ENCODE data around the gene THTPA. TPM values are rescaled to one million over a fixed set of nuclear protein-coding genes. Genes with fewer than 3 reads are reported as not detected.
"Not testable (repeated sequence)": the region's sequence is repeated elsewhere in the genome, so short reads cannot be mapped to it uniquely, and the experiment has no call there.

Gene THTPA
- total and polyA plus RNA-seq, 10 donors: 4.5 to 25.4 (median 17.8) TPM

DNA sequence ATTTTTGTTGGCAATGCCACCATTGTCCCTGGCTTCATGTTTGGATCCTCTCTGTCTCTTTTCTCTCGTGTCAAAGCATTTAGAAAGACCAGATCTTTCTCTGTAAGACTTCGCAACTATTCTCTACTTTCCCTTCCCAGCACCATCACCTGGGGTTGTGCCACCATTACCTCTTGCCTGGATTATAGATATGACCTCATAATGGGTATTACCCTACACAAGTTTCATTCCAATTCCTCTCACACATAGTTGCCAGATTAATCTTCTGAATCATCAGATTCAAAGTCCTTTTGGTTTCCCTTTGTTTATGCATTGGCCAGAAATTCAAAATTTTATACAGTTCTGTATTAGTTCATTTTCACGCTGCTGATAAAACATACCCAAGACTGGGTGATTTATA is 52.9 kb downstream of the THTPA start:
- no peak overlapping the region for H3K27ac ChIP-seq
- H3K4me3 ChIP-seq: no peak overlapping the region
- no peaks in the 10 kb centered on the region for H3K36me3 ChIP-seq
- TF ChIP-seq POLR2AphosphoS5 (IDR thresholded peaks at IDR 0.05): no peak
- TF ChIP-seq, protein P1, sequence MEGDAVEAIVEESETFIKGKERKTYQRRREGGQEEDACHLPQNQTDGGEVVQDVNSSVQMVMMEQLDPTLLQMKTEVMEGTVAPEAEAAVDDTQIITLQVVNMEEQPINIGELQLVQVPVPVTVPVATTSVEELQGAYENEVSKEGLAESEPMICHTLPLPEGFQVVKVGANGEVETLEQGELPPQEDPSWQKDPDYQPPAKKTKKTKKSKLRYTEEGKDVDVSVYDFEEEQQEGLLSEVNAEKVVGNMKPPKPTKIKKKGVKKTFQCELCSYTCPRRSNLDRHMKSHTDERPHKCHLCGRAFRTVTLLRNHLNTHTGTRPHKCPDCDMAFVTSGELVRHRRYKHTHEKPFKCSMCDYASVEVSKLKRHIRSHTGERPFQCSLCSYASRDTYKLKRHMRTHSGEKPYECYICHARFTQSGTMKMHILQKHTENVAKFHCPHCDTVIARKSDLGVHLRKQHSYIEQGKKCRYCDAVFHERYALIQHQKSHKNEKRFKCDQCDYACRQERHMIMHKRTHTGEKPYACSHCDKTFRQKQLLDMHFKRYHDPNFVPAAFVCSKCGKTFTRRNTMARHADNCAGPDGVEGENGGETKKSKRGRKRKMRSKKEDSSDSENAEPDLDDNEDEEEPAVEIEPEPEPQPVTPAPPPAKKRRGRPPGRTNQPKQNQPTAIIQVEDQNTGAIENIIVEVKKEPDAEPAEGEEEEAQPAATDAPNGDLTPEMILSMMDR (IDR thresholded peaks at IDR 0.05 in 8 of 11, conservative IDR thresholded peaks at IDR 0.05 in 3 of 11): no peak
- TF ChIP-seq POLR2A (IDR thresholded peaks at IDR 0.05): no peak
- no peak for DNase-seq
- H3K4me1 ChIP-seq: peaks cover 0 to 15% (median 11%) of the 10 kb centered on the region in 6 donors
- intact Hi-C loops (cut with DNase I; ENCODE audit: low total_unique reads): no loop called here
- 79 to 92% (median 90%) methylated on average over 3 of the region's 3 CpGs for WGBS, 5 donors
- no peaks in the 10 kb centered on the region for H3K27me3 ChIP-seq (replicated peaks in 1 of 7)
- no peaks in the 10 kb centered on the region for H3K9me3 ChIP-seq

DNA sequence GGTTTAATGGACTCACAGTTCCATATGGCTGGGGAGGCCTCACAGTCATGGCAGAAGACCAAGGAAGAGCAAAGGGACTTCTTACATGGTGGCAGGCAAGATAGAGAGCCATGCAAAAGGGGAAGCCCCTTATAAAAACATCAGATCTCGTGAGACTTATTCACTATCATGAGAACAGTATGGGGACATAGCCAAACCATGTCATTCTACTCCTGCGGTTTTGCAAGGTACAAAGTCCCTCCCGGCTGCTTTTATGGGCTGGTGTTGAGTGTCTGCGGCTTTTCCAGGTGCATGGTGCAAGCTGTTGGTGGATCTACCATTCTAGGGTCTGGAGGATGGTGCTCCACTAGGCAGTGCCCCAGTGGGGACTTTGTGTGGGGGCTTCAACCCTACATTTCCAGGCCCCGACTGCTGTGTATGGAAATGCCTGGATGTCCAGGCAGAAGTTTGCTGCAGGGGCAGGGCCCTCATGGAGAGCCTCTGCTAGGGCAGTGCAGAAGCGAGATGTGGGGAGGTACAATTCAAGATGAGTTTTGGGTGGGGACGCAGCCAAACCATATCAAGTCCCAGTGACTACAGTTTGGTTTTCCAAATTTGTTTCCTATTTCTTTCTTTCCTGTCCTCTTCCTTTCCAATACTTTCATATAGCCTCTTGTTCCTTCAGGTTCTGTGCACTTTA is 53.5 kb downstream of the THTPA start:
- H3K4me3 ChIP-seq; H3K36me3 ChIP-seq; intact Hi-C loops (cut with DNase I; ENCODE audit: low total_unique reads); H3K9me3 ChIP-seq; H3K27me3 ChIP-seq (replicated peaks in 1 of 7); DNase-seq: not testable (repeated sequence)
- Histone ChIP-seq H3K27ac (peak overlapping the region in 6 of 8 donors; percentile 38 to 77 (median 62)), H3K4me1 (peaks cover 0 to 15% (median 11%) of the 10 kb centered on the region in 6 donors)
- WGBS, 5 donors: 63 to 77% (median 66%) methylated on average over 6 to 7 of the region's 7 CpGs

Other genes starting within 250 kb of the THTPA start
- 10 to 100 TPM; 16.7 to 34.6 (median 24.9) TPM for gene BCL2L2, start 249.4 kb upstream of the THTPA start, total RNA-seq
- 10 to 100 TPM in 1 of 3 donors, 1 to 10 TPM in 2; 5.4 to 19.2 (median 7.5) TPM for gene BCL2L2, start 249.4 kb upstream of the THTPA start, polyA plus RNA-seq
- 100 to 1,000 TPM in 4 of 7 donors, 10 to 100 TPM in 3; 52.1 to 152 (median 132) TPM for gene PABPN1, start 234.8 kb upstream of the THTPA start, total RNA-seq
- gene PABPN1, start 234.8 kb upstream of the THTPA start, polyA plus RNA-seq: 100 to 1,000 TPM; 118 to 146 (median 132) TPM
- 10 to 100 TPM in 2 of 7 donors, 1 to 10 TPM in 5; 7.1 to 13.7 (median 8.3) TPM for gene SLC22A17, start 203.4 kb upstream of the THTPA start, total RNA-seq
- gene SLC22A17, start 203.4 kb upstream of the THTPA start, polyA plus RNA-seq: 1 to 10 TPM; 5.1 to 7.1 (median 6.3) TPM
- gene EFS, start 191.1 kb upstream of the THTPA start, total RNA-seq: 1 to 10 TPM; 2.6 to 6.7 (median 4.4) TPM
- 1 to 10 TPM; 1.8 to 4.3 (median 2.7) TPM for gene EFS, start 191.1 kb upstream of the THTPA start, polyA plus RNA-seq
- gene IL25, start 183.5 kb upstream of the THTPA start, total RNA-seq: not detected
- not detected for gene IL25, start 183.5 kb upstream of the THTPA start, polyA plus RNA-seq
- gene CMTM5, start 179.2 kb upstream of the THTPA start, total RNA-seq: 10 to 100 TPM in 1 of 7 donors, 1 to 10 TPM in 6; 2.1 to 13.0 (median 4.3) TPM
- 1 to 10 TPM; 1.3 to 4.1 (median 2.7) TPM for gene CMTM5, start 179.2 kb upstream of the THTPA start, polyA plus RNA-seq
- gene MYH6, start 148.0 kb upstream of the THTPA start, total RNA-seq: under 1 TPM in 1 of 7 donors, not detected in 6; 0.82 TPM
- gene MYH6, start 148.0 kb upstream of the THTPA start, polyA plus RNA-seq: under 1 TPM; 0.35 to 0.44 (median 0.37) TPM
- gene MYH7, start 120.6 kb upstream of the THTPA start, total RNA-seq: under 1 TPM in 1 of 7 donors, not detected in 6; 0.09 TPM
- gene MYH7, start 120.6 kb upstream of the THTPA start, polyA plus RNA-seq: under 1 TPM; 0.06 to 0.65 (median 0.12) TPM
- 10 to 100 TPM; 32.7 to 62.7 (median 40.0) TPM for gene NGDN, start 86.6 kb upstream of the THTPA start, total RNA-seq
- 10 to 100 TPM; 39.6 to 48.5 (median 40.6) TPM for gene NGDN, start 86.6 kb upstream of the THTPA start, polyA plus RNA-seq
- gene ZFHX2, start 4.5 kb upstream of the THTPA start, total RNA-seq: 1 to 10 TPM in 5 of 7 donors, under 1 TPM in 2; 0.42 to 2.9 (median 1.5) TPM
- gene ZFHX2, start 4.5 kb upstream of the THTPA start, polyA plus RNA-seq: under 1 TPM; 0.09 to 0.35 (median 0.11) TPM
- 100 to 1,000 TPM; 139 to 261 (median 193) TPM for gene AP1G2, start 11.5 kb downstream of the THTPA start, total RNA-seq
- 100 to 1,000 TPM; 126 to 267 (median 176) TPM for gene AP1G2, start 11.5 kb downstream of the THTPA start, polyA plus RNA-seq
- 10 to 100 TPM in 2 of 7 donors, 1 to 10 TPM in 5; 1.2 to 17.3 (median 5.8) TPM for gene JPH4, start 22.5 kb downstream of the THTPA start, total RNA-seq
- under 1 TPM; 0.70 to 0.93 (median 0.93) TPM for gene JPH4, start 22.5 kb downstream of the THTPA start, polyA plus RNA-seq
- gene DHRS2, start 80.1 kb downstream of the THTPA start, total RNA-seq: 10 to 100 TPM in 6 of 7 donors, 1 to 10 TPM in 1; 3.3 to 30.6 (median 14.5) TPM
- 10 to 100 TPM in 2 of 3 donors, 1 to 10 TPM in 1; 8.3 to 17.1 (median 13.7) TPM for gene DHRS2, start 80.1 kb downstream of the THTPA start, polyA plus RNA-seq

All from spleen (tissue), 11 donors.